Activated CD4-positive, alpha-beta T cell treated with anti-CD3 and anti-CD28 coated beads, Interleukin-2, amount 50 U/mL, for 16 hours (primary cell): ENCODE results near the gene TMIGD3.
A peak's percentile ranks its signal among the peaks of the same experiment; 100 is the strongest.

Experiments used
- DNase-seq: peaks from one replicate; pipeline ENCODE4 v3.0.0-alpha.2; 2020

Gene TMIGD3

GRCh38 chr1:111507411-111508201 is 4.2 kb upstream of the TMIGD3 start:
- peak; percentile 92 for DNase-seq

DNA sequence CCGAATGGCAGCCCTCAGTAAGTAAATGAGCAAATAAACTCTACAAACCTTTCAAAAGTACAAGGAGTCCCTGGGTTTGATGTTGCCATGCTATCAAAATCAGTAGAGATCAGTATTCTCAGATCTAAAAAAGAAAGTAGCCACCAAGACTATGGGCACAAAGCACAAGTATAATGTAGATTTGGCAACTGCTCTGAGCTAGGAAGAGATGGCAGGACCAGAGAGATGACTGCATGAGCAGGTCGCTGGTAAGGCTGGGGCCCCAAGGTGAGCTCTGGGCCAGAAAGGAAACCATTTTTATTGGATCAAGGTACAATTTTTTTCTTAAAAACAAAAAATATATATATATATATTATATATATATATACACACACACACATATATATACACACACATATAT is 3.1 kb upstream of the TMIGD3 start:
- peak; percentile 15 for DNase-seq

- peak; percentile 26 for DNase-seq
These were observed 2.2 kb upstream of the TMIGD3 start for GRCh38 chr1:111505641-111506119.

- DNase-seq = no peak
These were observed 664 bp upstream of the TMIGD3 start for GRCh38 chr1:111504097-111504496.

DNA sequence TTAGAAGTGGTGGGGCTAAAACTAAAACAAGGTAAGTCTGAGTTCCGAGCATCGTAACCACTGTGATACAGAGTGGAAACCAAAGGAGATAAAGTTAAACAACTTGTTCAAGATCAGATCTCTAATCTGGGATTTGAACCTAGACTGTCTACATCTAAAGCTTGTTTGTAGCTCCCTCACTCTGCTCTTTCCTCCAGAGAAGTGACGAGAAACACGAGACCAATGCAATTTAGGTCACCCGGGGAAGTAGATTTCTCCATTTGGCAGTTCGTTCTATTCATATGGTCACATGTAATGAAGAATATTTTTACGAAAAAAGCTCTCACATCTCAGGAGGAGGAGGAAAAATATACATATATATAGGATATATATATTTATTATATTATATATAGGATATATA is 1.8 kb downstream of the TMIGD3 start:
- DNase-seq = no peak

DNA sequence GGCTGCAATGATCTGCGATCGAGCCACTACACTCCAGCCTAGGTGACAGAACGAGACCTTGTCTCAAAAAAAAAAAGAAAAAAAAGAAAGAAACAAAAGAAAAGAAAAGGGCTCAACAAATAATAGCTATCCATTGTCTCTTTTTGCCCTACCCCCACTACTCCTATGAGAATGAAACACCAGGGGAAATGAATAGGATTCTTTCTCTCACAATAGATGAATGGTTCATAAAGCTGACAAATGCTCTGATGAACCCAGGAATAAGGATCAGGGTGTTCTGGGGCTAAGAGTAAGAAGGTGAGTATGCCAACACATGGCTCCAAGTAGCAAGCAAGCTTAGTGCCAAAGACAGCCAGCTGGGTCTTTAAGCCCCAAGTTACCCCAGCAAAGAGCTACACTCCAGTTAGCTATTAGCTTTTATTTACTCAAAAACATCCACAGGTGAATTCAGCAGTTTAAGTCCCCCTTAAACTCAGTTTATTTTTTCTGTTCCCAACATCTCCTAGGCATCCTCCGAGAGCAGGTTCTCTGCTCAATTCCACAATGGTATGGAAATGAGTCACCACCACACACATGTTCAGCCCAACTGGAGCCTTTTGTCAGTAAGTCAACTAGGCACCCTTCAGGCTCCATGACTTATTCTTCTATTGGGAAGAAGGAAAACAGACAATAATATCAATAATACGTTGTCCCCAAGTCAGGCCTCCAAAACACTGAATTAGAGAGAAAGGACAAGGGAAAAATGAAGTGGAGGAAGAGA is 4.2 kb downstream of the TMIGD3 start:
- DNase-seq = no peak

DNA sequence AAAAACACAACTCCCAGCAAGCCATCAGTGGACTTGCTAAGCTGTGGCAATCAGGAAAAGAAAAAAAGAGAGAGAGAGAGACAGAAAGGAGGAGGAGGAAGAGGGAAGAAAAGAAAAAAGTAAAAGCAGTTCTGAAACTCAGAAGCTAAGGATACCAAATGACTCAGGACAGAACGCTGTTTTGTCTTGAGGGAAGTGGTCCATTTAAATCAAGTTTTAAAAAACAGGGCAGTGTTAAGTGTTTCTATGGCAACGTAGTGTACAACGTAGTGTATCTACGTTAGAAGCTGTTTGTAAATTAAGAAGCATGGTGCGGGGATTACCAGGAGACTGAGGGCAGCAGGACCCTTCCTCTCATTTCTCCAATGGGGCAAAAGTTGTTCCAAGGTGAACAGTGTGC is 5.8 kb downstream of the TMIGD3 start:
- DNase-seq = peak; percentile 46

DNA sequence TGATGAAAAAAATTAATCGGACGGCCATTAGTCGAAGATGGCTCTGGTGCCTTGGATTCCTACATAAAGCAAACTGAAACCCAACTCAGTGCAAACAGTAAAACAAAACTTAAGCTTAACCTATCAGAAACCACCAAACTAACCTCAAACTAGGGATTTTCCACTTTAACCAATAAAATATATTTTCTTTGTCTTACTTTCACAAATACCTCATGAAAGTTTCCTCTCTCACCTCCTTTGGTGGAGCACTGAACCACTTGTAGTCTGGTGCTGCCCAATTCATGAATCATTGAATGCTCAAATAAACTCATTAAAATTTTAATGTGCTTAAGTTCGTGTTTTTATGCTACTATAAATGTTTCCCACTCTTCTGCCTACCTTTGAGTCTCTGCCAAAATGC is 7.0 kb downstream of the TMIGD3 start:
- DNase-seq = peak; percentile 60

GRCh38 chr1:111491070-111491469 is 12.4 kb downstream of the TMIGD3 start:
- DNase-seq = no peak

- DNase-seq = no peak
These were observed 13.2 kb downstream of the TMIGD3 start for GRCh38 chr1:111490220-111490619.

DNA sequence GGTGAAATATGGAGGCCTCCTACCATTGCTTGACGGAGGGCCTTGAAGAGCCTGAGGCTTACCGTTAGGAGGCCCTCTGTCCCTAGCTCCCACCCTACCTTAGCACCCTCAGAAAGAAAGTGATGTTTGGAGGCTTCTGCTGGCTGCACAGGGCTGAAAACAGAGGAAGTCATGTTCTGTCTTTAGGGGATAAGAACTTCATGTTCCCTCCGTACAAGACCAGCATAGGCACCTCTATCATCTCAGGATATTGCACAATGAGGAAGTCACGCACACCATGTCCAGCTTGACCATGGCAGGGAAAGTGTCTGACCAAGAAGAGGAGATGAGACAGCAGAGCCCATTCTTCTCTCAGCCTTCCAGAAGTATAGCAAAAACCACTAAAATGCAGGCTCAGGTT is 13.8 kb downstream of the TMIGD3 start:
- no peak for DNase-seq

GRCh38 chr1:111488669-111489068 is 14.8 kb downstream of the TMIGD3 start:
- DNase-seq = no peak

GRCh38 chr1:111487133-111487532 is 16.3 kb downstream of the TMIGD3 start:
- no peak for DNase-seq

DNA sequence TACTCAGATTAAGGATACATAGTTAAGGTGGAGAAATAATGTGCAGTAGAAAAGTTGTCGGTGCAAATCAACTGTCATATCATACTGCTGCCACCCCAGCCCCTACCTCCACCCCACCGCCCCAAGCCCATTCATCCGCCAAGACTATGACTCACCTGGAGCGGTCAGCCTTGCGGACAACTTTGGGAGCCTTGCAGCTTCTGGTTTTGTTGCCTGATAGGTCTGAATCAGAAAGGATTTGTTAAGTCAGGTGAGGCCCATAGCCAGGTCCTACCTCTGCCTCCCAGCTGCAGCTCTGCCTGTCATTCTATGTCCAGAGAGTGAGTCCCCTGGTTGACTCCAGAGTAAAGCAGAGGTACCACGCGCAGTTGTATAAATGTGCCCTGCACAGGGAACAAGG is 17.0 kb downstream of the TMIGD3 start:
- no peak for DNase-seq

- DNase-seq = no peak
These were observed 18.9 kb downstream of the TMIGD3 start for GRCh38 chr1:111484391-111485026.

GRCh38 chr1:111483876-111484275 is 19.6 kb downstream of the TMIGD3 start:
- DNase-seq = no peak

- no peak for DNase-seq
These were observed 20.3 kb downstream of the TMIGD3 start for GRCh38 chr1:111483166-111483565.

DNA sequence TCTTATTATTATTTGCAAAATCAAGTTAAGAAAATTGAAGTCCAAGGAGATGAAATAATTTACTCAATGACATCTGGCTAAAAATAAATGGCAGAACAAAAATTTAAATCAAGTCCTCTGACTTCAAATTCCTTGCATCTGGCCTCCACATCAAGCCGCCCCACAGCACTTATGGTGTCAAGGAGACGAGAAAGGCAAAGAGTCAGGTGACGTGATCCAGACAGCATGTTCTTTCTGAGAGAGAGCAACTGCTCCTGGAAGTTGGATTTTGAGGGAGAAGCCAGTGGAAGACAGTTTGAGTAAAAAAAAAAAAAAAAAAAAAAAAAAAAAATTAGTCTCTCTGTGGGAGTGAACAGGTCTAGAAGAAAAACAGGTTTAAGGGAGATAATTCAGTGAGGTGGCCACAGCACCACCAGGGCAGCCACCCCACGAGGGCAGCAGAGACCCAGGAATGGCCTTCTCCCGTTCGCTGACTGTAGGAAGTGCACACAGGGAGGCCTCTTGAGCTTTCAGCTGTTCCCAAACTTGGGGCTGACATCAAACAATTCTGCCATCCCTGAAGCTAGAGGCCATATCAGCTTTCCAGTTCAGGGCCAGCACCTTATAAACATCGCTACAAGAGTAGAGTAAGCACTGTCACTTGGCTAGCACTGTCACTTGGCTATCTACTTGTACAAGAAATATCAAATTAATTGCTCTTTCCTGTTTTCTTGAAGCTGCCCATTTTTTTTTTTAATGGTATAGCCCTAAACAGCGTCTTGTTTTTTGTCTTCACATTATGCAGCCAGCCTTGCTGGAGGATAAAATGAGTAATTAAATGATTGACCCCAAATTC is 21.8 kb downstream of the TMIGD3 start:
- peak; percentile 61 for DNase-seq

DNA sequence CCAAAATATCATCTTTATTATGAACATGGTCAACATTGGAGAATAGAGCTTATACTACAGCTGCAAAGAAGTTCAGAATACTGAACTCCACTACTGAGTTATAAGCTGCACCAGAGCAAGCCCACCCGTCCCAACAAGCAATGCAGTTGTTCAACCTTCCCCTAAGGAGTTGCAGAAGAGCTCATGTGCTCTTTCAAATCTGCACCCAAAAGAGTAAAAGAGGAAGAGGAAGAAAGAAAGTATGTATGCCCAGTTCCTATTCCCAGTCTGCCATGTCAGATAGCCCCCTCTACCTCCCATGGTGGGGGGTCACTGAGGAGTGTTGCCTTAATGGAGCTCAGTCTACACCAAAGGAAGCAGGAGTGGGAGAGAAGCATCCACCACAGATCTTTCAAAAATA is 22.8 kb downstream of the TMIGD3 start:
- DNase-seq = no peak

DNA sequence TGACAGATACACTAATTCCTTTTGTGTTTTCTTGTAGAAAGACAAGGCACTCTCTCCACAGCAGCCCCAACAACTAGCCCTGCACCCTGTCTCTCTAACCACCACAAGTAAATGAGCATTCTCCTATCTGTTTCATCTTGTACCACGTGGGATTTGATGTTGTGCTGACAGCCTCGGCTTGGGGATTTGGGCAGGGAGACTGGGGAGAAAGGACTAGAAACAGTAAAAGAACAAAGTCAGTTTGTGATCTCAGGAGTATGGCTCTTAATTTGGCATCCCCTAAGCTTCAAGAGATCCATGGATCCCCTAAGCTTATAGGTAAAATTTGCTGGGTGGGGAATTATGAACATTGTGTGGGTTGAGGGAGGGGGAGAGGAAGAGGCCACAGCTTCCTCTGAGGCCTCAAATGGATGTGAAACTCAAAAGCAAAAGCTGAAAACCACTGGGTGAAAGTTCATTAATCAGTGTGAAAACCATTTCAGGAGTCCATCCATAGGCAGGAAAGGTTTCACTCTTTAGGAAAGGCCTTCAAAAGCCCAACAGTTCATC is 26.6 kb downstream of the TMIGD3 start:
- DNase-seq = peak; percentile 58

DNA sequence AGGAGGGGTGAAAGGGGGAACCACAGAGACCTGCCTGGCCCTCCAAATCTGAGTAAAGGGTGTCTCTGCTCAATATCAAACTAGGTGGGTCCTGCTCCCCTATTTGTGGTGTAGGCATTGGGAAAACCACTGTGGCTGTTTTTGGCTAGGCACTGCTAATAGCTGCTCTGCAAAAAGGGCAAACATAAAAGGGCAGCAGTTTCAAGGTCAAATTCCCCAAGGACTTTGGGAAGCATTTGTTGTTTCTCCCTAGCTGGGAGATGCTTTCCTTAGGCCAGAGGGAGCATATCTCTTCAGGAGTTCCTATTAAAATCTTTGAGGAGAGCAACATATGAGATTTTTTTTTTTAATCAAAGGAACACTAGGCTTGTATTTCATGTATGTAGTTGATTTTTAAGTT is 27.2 kb downstream of the TMIGD3 start:
- no peak for DNase-seq

DNA sequence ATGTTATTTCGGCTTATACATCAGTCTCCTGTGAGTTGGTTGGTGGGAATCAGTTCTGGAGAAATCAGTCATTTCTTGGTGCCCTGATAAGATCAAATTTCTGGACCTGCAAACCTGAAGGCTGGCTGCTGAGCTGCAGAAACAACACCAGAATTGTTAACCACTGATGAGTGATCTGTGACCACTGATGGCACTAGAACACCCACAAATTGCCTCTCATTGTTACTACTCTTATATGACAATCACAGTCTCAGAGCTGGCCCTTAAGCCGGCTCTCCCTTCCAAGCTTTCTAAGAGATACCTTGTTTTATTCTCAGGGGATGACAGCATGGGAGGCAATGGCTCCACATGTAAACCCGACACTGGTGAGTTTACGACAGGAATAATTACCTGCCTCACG is 27.7 kb downstream of the TMIGD3 start:
- DNase-seq = peak; percentile 90

GRCh38 chr1:111474521-111474920 is 28.9 kb downstream of the TMIGD3 start:
- DNase-seq = no peak
